H54 (cell line): ENCODE measurements around the gene ANO8.

Source experiments
- DNase-seq: peaks from one replicate; pipeline ENCODE4 v3.0.0; 2011; ENCODE audit warnings: low spot score, mixed read lengths; ENCODE audit not compliant: insufficient read length
- FAIRE-seq: peaks from 3 replicates; lab custom pipeline; 2011; peaks lifted over from hg19 to GRCh38; lab: Jason Lieb, UNC
- POLR2A ChIP-seq: IDR thresholded peaks from 2 replicates; pipeline ENCODE4 v1.6.1; 2011; ENCODE audit warnings: low read depth, mild to moderate bottlenecking, low read length

ANO8 gene

DNA sequence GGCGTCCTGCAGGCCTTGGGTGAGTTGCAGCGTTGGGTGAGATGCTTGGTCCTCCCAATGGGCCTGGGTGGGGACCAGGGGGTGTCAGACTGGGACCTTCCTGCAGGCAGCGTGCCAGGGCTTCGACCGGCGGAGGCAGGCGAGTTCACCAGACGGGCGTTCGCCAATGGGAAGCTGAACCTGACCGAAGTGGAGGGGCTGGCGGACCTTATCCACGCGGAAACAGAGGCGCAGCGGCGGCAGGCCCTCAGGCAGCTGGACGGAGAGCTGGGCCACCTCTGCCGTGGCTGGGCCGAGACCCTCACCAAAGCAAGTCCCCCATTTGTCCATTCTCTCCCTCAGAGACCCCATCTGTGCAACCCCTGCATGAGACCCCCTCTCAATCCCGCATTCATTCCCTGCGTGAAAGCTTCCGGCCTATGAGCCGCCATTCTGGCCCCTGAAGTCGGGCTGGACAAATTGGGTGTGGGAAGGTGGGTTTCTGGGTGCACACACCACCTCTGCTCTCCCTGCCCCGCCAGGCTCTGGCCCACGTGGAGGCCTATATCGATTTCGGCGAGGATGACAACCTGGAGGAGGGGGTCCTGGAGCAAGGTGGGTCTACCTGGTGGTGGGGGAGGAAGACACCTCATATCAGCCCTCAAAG, 3.9 kb upstream of the ANO8 start:
- no peak for FAIRE-seq
- no peak for DNase-seq
- no peak for TF ChIP-seq POLR2A

DNA sequence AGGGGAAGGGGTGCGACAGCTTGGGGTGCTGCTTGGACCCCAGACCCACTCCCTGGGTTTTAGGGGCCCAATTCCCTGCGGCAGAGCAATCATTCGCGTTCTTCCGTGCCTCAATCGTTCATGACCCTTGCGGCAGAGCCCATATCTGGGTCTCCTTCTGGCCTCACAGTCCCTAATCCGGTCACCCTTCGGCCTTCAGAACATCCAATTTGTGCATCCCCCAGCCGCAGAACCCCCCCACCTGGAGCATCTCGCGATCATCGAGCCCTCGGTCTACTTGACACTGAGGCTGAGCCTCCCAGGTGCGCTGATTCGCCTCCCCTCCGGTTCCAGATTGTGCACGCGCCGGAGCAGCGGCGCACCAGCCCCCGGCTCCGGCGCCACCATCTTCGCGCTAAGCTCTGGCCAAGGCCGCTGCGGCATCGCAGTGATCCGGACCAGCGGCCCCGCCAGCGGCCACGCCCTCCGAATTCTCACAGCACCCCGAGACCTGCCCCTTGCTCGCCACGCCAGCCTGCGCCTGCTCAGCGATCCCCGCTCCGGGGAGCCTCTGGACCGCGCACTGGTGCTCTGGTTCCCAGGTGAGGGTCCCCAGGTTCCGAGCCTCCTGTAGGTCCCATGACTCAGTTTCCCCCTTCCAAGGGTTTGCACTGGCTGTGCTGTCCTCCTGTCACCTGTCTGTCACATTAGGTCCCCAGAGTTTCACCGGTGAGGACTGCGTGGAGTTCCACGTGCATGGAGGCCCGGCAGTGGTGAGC, 3.2 kb upstream of the ANO8 start:
- TF ChIP-seq POLR2A, result no peak
- FAIRE-seq (no peak), DNase-seq (no peak)

DNA sequence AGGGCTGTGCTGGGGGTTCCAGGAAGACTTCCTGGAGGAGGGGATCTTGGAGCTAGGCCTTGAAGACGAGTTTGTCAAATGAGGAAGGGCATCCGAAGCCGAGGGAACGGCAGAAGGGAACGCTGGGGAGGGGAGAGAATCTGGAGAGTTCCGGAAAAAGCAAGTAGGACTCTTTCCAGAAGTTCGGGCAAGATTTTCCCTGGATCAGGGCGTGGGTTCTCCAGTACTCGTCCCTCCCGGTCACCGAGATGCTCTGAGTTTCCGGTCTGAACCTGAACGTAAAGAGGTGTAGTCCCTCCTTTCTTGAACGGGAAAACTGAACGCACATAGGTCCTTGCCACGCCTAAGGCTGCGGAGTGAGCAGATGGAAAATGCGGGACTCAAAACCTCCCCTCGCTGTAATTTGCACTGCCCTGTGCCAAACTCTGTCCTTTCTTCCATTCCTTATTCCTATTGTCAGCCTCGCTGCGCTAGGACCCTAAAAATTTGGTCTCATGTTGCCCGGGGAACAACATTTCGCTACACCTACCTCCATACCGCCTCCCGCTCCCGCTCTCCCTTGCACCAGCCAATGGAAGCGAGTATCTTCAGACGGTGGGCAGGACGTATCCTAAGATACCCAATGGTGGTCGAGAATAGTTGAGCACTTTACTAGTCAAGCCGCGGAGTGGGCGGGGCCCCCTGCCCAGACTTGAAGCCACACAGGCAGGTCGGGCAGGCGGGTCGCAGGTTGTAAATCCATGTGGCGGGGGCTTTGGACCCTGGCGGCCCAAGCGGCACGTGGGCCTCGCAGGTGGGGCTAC, 2.4 kb upstream of the ANO8 start, which contains the start of gene GTPBP3:
TSS of gene GTPBP3 (plus strand) at position 682 of the 803 bp plus-strand sequence. CDS start at position 741, 59 bp downstream.
- FAIRE-seq, result peak; percentile 72
- peak; percentile 95 for DNase-seq
- peak; percentile 41 for TF ChIP-seq POLR2A

DNA sequence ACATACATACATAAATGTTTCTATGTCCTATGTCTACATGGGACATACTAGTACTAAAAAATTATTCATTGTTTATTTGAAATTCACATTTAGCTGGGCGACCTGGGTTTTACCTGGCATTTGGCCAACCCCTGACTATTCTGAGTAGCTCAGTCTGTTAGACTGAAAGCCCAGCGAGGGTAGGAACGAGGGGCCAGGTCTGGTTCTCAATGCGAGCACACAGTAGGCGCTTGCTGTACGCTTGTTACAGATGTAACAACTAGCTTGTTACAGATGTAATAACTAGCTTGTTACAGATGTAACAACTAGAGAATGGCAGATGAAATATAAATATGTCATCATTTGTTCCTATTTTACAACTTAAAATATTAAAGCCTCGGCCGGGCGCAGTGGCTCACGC, 920 bp upstream of the ANO8 start:
- TF ChIP-seq POLR2A, result no peak
- DNase-seq (no peak), FAIRE-seq (no peak)

DNA sequence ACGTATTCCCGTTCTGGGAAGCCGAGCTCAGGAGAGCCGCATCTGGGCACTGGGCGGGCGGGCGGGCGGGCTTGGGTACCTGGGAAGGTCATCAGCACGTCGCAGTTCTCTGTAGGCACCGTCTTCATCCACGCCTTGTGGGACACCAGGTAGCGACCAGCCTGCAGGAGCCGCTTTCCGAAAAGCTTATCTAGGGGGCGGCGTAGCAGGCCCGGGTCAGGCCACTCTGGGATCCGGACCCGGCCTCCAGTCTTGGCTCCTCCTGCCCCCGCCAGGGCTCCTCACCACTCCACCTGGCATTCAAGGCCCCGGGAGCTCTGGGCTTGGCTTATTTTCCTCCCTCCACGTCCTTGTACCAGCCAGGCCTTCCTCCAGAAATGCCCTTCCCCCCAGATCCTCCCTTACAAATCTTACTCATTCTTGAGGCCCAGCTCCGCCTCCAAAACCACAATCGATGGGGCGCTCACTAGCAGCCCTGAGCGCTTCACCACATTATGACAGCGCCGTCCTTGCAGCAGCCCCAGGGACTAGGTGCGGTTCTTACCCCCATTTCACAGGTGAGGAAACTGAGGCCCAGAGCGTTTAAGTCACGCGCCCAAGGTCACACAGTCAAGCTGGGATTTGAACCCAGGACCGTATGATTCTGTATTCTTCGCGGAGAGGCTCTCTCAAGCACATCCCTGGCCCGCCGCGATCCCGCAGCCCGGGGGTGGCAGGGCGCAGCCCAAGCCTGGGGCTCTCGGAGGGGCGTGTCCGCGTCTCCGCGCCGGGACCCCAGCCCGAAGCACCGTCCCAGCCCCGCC, 843 bp downstream of the ANO8 start:
- FAIRE-seq, result no peak
- TF ChIP-seq POLR2A, result no peak

DNA sequence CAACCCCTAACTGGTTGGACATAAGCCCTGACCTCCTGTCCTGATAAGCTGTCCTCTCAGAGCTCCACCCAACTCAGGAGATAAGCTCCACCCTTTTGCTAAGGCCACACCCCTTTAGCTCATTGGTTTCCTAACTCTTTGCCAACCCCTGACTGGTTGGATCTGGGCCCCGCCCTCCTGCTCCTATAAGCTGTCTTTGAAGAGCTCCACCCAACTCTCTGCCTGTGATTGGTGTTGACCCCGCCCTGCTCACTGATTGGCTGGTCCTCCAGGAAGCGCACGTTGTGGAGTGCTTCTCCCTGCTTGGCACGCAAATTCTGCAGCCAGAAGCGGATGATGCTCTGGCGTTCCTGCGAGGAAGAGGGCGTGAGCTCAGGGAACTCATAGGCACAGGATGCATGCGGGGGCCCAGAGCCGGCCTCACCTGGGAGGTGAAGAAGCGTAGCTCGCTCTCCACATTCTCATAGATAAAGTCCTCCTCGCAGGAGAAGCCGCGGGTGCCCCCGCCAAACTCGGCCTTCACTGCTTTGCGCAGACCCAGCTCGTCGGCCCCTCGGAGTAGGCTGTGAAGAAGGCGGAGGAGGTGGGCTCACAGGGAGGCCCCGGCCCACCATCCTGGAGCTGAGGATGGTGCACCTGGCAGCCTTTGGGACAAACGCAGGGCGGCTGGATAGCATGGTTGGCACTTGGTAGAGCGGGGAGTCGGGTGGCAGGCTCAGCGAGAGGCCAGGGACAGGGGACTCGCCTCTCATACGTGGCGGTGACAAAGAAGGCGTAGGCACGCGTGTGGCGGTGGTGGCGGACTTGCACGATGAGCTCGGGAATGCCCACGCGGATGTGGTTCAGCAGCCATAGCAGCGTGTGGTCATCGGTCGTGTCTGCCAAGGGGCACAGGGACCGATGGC, 1.7 kb downstream of the ANO8 start:
- DNase-seq, result no peak
- TF ChIP-seq POLR2A, result no peak
- no peak for FAIRE-seq

More for the DNA sequence above, 843 bp downstream of the ANO8 start:
- peak; percentile 95 for DNase-seq

DNA sequence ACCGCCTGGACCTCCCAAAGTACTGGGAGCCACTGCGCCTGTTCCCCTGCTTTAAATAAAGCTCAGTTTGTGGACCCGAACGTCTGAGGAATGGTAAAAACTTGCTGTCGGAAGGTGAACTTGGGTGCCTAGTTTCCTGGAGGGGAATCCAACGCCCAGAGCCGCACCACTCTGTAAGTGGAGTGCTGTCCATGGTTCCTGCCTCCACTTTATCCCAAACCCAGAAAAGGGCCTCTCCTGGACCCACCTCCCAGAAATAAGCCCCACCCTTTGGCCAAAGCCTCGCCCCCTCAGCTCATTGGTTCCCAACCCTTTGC, 2.3 kb downstream of the ANO8 start:
- FAIRE-seq (no peak), DNase-seq (no peak)
- TF ChIP-seq POLR2A, result no peak

DNA sequence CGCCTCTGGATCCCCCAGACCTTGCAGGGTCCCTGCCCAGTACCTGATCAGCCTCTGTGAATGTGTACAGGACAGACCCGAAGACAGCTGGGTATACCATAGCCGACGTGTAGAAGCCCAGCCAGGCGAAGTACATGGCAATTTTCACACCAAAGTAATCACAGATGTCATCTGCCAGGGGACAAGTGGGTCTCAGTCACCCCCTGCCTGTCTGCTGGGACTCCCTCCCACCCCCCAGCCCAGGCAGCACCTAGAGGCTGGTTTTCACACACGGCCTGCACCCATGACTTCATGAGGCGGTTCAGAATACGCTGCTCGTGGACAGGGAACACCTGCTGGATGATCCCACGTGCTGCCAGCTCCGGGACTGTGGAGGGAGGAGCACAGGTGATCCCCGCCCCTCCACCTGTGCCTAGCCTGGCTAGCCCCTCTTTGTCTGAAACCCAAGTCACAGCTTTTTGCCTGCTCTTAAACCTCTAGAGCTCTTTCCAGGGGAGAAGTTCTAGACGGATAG, 3.6 kb downstream of the ANO8 start:
- no peak for TF ChIP-seq POLR2A
- DNase-seq (no peak), FAIRE-seq (no peak)

DNA sequence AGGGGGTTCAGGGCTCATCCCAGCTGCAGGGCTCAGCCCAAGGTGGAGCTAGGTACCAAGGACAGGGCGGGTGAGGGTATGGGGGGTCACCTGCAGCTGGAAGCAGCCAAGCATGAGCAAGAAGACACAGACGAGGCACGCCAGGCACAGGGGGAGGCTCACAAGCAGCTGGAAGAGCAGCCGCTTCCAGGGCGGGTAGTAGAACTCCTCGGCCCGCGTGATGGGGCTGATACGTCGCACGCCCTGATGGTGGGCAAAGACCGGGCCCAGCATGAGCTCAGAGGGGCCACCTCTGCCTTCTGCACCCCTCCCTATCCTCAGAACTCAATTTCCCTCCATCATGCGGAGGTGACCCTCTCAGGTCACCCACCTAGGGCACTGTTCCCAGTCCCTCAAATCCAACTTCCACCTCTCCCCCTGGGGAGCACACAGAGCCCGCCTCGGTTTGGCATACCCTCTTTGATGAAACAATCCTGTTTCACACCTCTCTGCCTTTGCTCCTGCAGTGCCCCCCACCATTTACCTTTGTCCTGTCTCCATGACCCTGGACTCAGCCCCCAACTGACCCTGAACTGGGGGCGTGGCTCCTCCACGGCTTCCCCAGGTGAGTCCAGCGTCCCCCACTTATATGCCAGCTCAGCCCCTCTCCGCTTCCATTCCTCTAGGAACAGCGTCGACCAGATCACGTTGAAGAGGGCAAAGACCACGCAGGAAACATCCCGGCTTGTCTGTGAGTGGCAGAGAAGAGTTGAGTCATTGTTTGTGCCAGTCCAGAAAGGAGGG, 4.2 kb downstream of the ANO8 start:
- FAIRE-seq (no peak), DNase-seq (no peak)
- no peak for TF ChIP-seq POLR2A

DNA sequence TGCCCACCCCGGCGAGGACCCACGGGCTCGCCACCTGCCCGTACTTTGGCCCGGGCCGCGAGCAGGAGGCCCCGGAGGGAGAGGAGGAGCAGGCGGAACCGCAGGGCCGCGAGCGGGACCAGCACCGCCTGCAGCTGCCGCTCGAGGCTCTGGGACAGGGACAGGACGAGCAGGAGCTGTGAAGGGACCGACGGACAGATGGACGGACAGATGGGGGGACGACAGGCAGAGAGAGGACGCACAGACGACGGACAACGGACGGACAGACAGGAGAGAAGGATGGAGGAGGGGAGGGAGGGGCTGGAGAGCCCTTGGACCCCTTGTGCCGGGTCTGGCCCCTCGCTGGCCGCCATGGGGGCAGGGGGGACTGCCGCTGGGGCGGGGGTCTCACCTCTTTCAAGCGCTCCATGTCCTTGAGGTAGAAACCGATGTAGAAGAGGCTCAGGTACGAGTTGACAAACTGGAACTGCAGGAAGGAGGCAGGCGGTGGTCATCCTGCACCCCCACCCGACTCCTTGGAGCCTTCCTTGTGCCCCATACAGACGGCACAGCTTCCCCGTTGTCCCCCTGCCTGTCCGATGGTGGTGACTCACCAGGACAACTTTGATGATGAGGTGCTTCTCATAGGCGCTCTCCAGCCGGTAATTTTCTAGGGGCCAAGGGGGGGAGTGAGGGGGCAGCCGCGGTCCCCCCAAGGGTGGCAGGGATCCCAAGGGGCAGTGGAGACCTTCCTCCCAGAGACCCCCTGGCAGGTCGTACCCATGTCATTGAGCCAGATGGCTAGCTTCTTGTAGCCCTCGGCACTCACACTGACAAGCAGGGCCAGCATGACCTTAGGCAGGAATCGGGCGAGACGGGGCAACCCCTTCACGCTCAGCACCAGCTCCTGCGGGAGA, 5.0 kb downstream of the ANO8 start:
- FAIRE-seq (no peak), DNase-seq (no peak)
- no peak for TF ChIP-seq POLR2A
